ENCODE results near the gene AGMO.

GRCh38 chr7:15560968-15561367 lies 847 bp downstream of the AGMO start:
- no peak for TF ChIP-seq CTCF (IDR thresholded peaks at IDR 0.05; ENCODE audit: low read depth, low read length, poor library complexity, severe bottlenecking)
- no peak for TF ChIP-seq EZH2phosphoT487 (IDR thresholded peaks at IDR 0.05; ENCODE audit: borderline replicate concordance, low read length)
